HG03354 (cell line): ENCODE measurements around the gene LRRC7.

Source experiments
- ATAC-seq: cut with Tn5 transposase; IDR thresholded peaks from one replicate; pipeline ENCODE4 v1.9.1; 2021; ENCODE audit warnings: mild to moderate bottlenecking; ENCODE audit not compliant: unreplicated experiment, poor library complexity, severe bottlenecking

Gene LRRC7

DNA sequence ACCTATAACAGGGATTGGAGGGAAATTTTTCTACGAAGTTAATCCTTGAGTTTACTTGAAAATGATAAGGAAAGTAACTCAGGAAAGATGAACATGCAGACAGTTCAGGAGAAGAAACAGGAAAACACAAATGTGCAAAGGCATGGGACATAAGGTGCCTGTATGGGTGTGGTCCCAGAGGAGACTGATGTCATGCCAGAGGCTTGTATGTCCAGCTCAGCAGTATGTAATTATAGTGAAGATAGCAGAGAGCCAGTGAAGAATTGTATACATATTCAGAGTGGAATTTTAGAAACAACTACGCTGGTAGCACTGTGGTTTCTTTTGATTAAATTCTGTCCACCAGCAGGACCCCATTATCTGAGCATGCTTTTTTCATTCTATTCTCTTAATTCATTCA, 179.5 kb downstream of the LRRC7 start:
- no peak for ATAC-seq

DNA sequence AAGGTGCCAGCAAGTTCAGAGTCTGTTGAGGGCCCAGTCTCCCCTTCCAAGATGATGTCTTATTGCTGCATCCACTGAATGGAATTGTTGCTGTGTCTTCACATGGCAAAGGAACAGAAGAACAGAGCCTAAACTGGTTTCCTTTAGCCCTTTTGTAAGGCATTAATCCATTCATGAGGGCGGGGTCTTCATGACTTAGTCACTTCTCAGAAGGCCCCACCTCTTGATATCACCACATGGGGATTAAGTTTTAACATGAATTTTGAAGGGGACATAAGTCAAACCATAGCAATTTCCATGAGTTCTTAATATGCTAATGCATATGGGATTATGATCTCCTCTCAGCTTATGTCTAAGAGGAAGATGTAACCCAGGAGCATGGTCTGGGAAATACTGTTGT, 182.9 kb downstream of the LRRC7 start:
- no peak for ATAC-seq

DNA sequence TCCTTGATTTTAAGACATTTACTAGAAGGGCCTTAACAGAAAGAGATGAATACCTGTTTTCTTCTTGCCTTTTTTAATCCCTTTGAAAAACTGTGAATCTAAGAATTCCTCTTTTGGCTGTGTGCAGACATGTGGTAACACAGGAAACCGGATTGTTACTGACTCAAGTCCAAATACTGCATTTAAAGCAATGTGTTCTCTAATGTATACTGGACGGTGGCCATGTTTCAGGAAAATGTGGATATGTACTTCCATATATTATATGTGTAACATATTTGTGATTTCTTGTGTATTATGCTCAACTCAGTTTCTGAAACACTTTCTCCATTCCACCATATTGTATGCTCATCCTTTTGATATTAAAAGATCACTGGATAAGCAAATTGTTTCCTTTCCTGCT, 185.1 kb downstream of the LRRC7 start:
- ATAC-seq = no peak

DNA sequence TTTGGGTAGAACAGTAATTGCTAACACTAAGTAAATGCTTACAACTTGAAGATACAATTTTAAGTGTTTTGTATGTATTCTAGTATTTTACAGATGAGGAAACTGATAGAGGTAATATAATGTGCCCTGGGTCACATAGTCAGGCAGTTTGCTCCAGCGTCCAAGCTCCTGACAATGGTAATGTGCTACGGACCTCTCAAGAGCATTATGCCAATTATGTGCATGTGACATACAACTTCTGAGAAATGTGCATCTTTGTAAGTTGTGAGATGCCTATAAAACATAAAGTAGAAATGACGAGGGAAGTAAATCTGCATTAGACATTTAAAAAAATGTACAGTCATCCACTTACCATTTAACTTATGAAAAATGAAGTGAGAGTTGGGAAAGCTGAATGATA, 186.8 kb downstream of the LRRC7 start:
- ATAC-seq = no peak

DNA sequence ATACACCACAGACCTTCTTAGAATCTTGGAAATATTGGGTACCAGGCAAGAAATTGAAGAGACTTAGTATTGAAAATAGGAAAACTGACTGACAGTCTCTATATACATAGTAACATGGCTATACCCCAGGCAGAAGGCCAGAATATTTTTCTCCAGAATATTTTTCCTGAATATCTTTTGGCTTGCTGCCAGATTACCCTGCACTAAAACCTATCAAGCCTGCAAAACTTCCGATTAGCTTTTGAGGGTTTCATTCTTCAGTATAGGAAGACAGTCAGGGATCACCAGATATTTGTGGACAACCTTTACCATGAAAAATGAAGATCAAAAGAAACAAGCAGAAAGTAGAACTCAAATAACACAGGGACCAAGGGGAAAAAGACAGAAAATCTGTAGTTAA, 187.9 kb downstream of the LRRC7 start:
- no peak for ATAC-seq

DNA sequence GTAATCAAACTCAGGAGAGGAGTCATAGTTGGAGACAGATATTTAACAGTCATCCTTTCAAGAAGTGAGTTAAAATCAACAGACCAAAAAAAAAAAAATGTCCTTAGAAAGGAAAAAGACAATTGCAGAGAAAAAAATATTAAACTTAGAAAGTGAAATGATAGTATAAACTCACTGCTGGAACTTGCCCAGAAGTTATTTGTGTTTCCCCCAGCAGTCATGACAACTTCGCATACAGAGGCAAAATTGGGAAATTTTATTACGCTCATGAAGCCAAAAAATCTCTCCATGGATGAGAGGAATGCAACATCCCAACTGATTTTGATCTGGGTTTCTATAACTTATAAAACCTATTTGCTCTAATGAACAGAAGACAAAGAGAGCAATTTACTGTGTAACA, 198.2 kb downstream of the LRRC7 start:
- ATAC-seq = no peak

DNA sequence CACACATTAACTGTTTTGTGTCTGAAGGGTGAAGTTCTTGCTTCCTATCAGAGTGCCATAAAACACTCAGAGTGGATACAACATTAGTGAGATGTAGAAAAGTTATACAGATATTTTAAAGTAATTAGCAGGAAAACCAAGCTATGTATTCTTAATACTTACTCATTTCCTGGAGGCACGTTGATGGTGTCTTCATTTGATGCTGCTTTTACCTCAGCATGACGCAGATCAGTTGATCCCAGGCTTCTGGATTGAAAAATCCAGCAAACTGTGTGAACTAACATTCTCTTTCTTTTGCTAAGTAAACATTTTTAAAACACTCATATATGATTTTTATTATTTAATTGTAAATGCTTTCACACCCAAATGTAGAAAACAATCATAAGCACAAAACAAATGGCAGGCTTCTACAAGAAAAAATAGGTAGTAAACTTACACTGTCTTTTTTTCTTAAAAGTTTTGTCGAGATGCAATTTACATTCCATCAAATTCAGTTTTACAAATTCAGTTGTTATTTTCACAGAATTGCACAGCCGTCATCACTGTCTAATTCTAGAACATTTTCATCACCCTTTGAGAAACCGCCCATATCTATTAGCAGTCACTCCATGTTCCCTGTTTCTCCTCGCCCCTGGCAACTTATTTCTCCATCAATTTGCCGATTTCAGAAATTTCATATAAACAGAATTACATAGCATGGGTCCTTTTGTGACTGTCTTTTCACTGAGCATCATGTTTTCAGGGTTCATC, 198.9 kb downstream of the LRRC7 start:
- no peak for ATAC-seq

DNA sequence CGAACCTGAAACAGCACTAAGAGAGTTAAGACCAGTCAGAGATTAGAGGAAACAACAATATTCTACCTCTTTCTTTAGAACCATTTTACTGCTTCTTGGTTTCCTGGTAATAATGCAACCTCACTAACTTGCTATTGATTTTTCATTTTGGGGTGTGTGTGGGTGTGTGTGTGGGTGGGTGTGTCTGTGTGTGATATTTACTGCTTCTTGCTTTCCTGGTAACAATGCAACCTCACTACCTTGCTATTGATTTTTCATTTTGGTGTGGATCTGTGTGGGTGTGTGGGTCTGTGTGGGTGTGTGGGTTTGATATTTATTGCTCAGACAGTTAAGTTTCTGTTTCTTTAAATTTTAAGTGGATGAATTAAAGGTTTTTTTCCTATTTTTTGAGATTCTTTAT, 208.8 kb downstream of the LRRC7 start:
- no peak for ATAC-seq

DNA sequence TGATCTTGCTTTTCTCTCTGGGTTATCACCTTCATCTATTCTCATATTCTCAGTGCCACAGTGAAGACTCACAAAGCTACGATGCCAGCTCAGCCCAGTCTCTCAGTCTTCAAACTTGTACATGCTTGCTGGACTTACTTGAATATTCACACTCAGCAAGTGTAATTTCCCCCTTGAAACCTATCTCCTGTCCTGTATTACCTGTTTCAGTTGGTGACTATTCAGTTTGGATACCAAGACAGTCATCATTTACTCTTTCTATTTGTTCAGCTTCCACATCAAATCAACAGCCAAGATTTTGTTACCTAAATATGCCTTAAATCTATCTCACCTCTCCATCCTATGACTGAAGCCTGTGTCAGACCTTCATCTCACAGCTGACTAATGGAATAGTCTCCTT, 209.7 kb downstream of the LRRC7 start:
- ATAC-seq = no peak

DNA sequence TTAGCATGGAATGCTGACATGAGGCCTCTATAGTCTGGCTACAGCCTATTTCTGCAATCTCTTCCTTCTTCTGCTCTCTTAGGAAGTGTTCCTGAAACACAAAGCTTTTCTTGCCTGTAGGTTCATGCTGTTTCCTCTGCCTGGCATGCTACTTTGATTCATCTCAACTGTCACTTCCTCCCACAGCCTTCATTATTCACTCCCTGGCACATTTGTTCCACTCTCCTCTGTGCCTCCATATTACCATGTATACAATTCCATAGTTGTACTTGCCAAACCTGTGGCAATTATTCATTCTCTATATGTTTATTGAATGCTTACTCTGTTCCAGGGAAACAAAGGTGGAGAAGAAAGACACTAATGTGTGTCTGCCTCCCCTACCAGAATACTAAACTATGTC, 210.2 kb downstream of the LRRC7 start:
- ATAC-seq = no peak

DNA sequence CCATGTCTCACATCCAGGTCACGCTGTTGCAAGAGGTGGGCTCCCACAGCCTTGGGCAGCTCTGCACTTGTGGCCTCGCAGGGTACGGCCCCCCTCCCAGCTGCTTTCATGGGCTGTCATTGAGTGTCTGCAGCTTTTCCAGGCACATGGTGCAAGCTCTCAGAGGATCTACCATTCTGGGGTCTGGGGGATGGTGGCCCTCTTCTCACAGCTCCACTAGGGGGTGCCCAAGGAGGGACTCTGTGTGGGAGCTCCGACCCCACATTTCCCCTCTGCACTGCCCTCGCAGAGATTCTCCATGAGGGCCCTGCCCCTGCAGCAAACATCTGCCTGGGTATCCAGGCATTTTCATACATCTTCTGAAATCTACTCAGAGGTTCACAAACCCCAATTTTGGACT, 219.4 kb downstream of the LRRC7 start:
- ATAC-seq = no peak

DNA sequence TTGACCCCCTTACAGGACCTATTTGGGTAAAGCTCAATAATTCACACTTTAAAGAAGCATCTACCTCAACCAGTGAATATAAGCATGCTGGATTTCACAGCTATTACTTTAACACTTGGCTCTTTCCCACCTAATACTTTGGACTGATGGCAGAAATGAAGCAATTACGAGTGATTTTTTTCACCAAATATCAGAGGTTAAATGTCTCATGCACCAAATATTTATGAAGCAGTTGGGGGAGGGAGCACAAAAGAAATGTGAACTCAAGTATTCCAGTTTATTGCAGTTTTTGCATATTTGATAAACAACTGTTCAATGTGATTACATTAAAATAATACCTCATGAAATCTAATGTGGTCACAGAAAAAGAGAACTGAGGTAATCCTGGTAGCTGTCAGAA, 223.6 kb downstream of the LRRC7 start:
- ATAC-seq = no peak

DNA sequence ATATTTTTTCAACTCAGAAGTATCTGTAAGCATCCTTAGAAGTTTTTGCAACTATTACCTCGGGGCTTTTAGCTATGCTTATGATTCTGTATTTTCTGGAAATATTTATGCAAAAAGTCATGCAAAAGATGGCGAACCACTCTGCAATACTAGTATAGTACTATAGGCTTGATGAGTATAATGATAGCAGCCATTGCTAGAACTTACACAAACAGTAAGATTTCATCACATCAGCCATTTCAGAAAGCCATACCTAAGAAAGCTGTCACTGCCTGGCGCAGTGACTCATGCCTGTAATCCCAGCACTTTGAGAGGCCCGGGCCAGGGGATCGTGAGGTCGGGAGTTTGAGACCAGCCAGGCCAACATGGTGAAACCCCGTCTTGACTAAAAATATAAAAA, 227.1 kb downstream of the LRRC7 start:
- ATAC-seq = no peak

DNA sequence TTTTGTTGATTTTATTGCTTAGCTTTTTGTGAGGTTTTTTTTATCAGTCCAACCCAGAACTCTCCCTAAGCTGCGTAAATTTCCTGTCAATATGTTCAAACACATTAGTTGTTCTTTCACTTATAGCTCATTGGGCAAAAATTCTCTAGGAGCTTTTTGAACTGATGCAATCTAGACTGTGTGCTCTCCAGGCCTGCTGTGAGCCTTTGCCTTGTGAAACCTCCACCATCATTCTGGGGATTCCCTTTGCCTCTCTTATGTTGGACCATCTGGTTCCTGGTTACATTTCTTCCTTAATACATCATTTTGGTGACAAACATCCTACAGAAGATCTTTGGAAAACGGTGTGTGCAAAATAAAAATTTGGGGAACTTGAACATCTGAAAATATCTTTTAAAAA, 247.2 kb downstream of the LRRC7 start:
- no peak for ATAC-seq

DNA sequence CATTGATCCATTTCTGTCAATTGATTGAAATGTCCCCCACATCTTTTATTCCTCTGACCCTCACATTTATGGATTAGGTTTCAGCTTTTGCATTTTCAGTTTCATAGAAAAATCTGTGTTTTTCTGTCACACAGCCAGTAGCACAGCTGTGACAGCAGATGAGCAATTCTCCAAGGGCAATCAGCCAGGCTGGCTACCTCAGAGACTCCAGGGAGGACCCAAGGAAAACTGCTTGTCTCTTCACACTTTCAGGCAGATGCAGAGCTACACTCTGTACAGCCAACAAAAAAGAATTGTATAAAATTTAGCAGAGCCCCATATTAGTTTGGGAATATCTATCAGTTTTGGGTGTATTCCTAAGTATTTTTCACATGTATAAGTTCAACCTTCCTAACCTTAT, 257.2 kb downstream of the LRRC7 start:
- no peak for ATAC-seq

DNA sequence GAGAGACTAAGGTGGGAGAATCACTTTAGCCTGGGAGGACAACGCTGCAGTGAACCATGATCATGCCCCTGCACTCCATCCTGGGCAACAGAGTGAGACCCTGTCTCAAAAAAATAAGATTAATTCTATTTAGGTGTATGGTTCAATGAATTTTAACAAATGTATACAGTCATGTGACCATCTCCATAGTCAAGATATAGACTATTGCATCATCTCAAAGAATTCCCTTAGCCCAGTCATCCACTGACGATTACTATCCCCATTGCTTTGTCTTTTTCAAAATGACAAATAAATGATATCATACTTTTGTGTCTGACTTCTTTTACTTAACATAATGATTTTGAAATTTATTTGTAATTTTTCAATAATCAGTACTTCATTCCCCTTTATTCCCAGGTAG, 260.0 kb downstream of the LRRC7 start:
- no peak for ATAC-seq

DNA sequence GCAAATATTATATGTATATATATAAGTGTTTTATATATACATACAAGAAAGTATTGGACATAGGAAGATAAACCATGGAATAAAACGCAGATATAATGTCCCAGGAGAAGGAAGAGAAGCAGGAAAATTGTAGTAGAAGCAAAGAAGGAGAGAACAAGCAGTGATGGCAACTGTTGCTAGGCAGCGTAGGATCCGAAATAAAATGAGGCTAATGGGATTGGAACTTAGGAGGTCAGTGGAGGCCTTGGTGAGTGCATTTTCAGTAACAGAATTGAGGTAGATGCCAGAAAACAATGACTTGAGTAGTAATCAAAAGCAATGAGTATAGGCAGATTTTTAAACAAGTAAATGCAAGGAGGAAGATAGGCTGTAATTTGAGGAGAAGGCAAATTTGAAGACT, 265.8 kb downstream of the LRRC7 start:
- ATAC-seq = no peak

DNA sequence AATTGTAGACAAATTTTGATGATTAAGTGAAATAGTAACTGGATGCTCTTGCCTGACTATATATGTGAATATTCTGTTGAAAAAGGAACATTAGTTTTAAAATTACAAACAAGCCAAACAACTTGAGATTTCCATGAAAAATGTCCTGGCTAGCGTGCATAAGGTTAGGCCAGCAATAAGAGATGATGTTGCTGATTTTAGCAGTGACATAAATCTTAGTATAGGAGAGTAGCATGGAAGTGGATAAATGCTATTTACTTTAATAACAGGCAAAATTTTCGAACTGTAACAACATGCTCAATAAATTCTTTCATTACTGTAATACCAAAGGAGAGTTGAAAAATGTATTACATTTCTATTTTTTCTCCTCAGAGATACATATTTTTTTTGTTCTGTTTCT, 266.6 kb downstream of the LRRC7 start:
- no peak for ATAC-seq

DNA sequence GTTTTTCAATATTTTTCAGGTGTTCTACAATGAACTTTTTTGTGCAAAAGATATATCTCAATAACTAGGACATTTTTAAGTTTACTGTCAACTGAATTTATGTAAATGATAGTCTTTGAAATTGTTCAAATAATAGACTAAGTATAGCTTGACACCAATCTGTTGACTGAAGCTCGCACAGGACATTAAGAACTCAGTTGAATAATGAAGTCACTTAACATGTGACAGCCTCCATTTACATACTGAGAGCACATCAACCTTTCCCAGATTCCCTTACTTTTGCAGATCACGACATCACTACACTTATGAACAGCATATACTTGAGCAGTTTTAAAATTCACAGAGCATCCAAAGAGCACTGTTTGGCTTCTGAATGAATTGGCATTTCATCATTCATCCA, 268.2 kb downstream of the LRRC7 start:
- no peak for ATAC-seq

DNA sequence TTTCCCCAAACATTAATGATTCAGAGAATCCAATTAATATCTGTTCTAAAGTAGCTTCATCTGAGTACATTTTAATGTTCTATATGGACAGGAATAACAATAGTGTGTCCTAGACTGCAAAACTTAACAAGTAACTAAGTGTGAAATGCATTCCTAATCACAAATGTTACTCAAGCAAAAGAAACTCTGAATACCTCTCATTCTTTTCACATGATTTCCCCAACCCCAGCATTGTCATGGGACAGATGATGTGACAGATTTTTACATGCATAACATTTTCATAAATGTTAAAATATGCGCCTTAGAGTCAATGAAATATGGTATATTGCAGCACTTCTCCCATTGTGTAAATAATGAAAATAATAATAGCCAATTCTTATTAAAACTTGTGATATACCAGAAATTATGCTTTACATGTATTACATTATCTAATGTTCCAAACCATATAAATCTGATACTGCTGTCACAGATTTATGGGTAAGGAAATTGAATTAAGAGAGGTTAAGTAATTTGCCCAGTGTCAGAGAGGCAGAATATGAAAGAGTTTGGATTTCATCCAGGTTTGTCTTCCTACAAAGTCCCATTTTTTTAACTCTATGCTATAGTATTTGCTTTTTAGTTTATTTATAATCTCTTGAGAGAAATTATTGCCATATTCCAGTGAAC, 269.4 kb downstream of the LRRC7 start:
- no peak for ATAC-seq

DNA sequence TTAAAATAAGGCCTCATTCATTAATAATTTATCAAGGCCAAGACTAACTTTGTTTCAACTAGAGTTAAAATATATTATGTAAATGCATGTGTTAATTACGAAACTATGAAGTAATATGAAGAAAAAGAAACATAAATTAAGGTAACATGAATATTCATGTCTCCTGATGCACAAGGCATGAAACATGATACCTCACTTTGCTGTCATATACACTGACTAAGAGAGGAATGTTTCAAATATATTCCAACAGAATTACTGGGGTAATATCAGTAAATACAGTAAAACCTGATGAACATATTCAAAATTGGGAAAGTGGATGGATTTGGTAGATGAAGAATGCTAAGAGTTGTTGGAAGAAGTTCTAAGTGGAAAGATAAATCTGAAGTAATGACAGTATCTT, 274.6 kb downstream of the LRRC7 start:
- ATAC-seq = no peak

DNA sequence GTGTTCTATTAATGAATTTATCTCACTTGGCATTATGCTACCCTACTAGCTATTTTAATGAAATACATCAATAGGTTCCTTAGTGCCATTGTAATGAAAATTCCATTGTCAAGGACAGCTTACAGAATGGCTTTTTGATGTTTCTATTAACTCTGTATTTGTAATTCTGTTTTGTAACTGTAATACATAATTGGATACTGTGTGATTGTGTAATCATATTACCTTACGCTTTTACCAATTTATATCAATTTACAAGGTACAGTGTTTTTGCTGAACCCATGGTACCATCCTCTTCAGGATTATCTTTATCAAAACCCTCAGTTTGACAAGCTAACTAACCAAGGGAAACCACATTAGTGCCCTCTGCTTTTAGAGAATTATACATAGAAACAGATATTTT, 277.9 kb downstream of the LRRC7 start:
- ATAC-seq = no peak
